HG03521 (cell line): ENCODE results near the gene ARHGAP33.

Source experiments
- ATAC-seq: cut with Tn5 transposase; IDR thresholded peaks from one replicate; pipeline ENCODE4 v1.9.1; 2021; ENCODE audit warnings: mild to moderate bottlenecking, moderate library complexity; ENCODE audit not compliant: unreplicated experiment

The ARHGAP33 gene

GRCh38 chr19:35777086-35777841 is 1.9 kb downstream of the ARHGAP33 start:
- ATAC-seq, result no peak

GRCh38 chr19:35777961-35778360 is 2.6 kb downstream of the ARHGAP33 start:
- no peak for ATAC-seq

DNA sequence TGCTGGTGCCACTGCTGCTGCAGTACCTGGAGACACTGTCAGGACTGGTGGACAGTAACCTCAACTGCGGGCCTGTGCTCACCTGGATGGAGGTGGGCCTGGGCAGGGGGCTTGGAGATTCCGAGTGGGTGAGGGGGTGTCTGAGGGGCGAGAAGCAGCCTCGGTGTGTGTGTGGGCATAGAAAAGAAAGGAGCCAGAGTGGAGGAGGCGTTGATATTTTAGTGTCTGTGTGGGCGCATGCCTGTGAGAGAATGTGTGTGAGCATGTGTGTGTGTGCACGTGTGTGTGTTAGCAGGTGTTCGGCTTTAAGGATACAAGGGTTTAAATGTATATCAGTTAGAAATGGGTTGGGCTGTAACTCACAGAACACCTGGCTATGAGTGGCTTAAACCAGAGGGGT is 3.7 kb downstream of the ARHGAP33 start:
- no peak for ATAC-seq

GRCh38 chr19:35780058-35780457 is 4.7 kb downstream of the ARHGAP33 start:
- ATAC-seq, result no peak

GRCh38 chr19:35780717-35781116 is 5.4 kb downstream of the ARHGAP33 start:
- ATAC-seq, result no peak

DNA sequence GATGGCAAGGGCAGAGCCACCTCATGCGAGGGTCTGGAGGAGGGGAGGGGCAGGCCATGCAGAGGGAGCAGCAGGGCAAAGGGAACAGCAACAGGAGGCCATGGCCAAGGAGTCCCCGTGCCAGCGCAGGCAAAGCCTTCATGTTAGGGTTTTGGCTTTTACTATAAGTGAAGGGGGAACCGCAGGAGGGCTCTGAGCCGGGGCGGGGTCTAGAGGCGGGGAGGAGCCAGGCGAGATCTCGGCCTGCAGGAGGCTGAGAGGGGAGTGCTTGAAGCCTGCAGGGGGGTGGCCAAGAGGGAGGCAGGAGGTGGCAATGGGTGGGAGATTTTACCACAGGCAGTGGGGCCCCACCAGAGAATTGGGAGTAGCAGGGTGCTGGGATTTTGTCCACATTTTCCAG is 6.3 kb downstream of the ARHGAP33 start:
- no peak for ATAC-seq

GRCh38 chr19:35782589-35782988 is 7.2 kb downstream of the ARHGAP33 start:
- ATAC-seq, result no peak

GRCh38 chr19:35783469-35784434 is 8.4 kb downstream of the ARHGAP33 start:
- ATAC-seq, result no peak

GRCh38 chr19:35784503-35785338 is 9.4 kb downstream of the ARHGAP33 start:
- ATAC-seq, result no peak

GRCh38 chr19:35785339-35785627 is 9.9 kb downstream of the ARHGAP33 start:
- no peak for ATAC-seq

DNA sequence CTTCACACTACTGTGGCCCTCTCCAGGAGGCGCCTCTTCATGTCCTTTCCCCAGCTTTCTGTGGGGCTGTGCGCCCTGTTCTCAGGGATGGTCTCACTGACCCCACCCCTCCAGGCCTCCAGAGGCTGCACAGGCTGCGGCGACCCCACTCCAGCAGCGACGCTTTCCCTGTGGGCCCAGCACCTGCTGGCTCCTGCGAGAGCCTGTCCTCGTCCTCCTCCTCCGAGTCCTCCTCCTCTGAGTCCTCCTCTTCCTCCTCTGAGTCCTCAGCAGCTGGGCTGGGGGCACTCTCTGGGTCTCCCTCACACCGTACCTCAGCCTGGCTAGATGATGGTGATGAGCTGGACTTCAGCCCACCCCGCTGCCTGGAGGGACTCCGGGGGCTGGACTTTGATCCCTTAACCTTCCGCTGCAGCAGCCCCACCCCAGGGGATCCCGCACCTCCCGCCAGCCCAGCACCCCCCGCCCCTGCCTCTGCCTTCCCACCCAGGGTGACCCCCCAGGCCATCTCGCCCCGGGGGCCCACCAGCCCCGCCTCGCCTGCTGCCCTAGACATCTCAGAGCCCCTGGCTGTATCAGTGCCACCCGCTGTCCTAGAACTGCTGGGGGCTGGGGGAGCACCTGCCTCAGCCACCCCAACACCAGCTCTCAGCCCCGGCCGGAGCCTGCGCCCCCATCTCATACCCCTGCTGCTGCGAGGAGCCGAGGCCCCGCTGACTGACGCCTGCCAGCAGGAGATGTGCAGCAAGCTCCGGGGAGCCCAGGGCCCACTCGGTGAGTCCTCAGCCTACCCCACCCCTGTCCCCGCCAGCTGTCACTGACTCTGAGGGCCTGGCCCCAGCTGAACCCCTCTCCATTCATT is 11.2 kb downstream of the ARHGAP33 start:
- ATAC-seq, result no peak

DNA sequence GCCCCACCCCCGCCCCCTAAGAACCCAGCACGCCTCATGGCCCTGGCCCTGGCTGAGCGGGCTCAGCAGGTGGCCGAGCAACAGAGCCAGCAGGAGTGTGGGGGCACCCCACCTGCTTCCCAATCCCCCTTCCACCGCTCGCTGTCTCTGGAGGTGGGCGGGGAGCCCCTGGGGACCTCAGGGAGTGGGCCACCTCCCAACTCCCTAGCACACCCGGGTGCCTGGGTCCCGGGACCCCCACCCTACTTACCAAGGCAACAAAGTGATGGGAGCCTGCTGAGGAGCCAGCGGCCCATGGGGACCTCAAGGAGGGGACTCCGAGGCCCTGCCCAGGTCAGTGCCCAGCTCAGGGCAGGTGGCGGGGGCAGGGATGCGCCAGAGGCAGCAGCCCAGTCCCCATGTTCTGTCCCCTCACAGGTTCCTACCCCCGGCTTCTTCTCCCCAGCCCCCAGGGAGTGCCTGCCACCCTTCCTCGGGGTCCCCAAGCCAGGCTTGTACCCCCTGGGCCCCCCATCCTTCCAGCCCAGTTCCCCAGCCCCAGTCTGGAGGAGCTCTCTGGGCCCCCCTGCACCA is 11.9 kb downstream of the ARHGAP33 start:
- ATAC-seq, result no peak

- ATAC-seq, result no peak
Measured at GRCh38 chr19:35788205-35788960, 13.0 kb downstream of the ARHGAP33 start.

- ATAC-seq, result no peak
Measured at GRCh38 chr19:35789195-35789977, 14.0 kb downstream of the ARHGAP33 start.

GRCh38 chr19:35789978-35790944 is 14.9 kb downstream of the ARHGAP33 start:
- no peak for ATAC-seq

GRCh38 chr19:35790981-35791813 is 15.8 kb downstream of the ARHGAP33 start:
- no peak for ATAC-seq
